K562 (cell line): Measurements from ENCODE around the gene LRRTM1. TPM values are rescaled to one million over a fixed set of nuclear protein-coding genes. Genes with fewer than 3 reads are reported as not detected.

Experiments
- CEBPG ChIP-seq, 3 experiments: fragments of 200-800 bp in 1 of 3; sonication (Bioruptor generic) in 1 of 3; sonication (generic) in 1 of 3; formaldehyde crosslinking in 1 of 3; IDR thresholded peaks in 2 of 3; conservative IDR thresholded peaks in 1 of 3; 2 replicates each; pipeline versions ENCODE4 v1.6.1 to v1.8.0; 2016 to 2022; ENCODE audit warnings: missing compliant biosample characterization in 2 of 3, missing genetic modification characterization in 2 of 3, mild to moderate bottlenecking in 1 of 3, missing genetic modification reagents in 1 of 3
- COPS2 ChIP-seq: fragments of 450-650 bp; conservative IDR thresholded peaks from 2 replicates; pipeline ENCODE4 v1.6.1; 2016; ENCODE audit warnings: mild to moderate bottlenecking, moderate library complexity
- ESRRA ChIP-seq: fragments of 450-650 bp; IDR thresholded peaks from 2 replicates; pipeline ENCODE4 v1.6.1; 2014; ENCODE audit warnings: low read depth, mild to moderate bottlenecking, moderate library complexity, borderline replicate concordance
- EWSR1 ChIP-seq: fragments of 450-650 bp; IDR thresholded peaks from 2 replicates; pipeline ENCODE4 v1.6.1; 2018; ENCODE audit warnings: borderline replicate concordance, mild to moderate bottlenecking, low read depth, moderate library complexity; ENCODE audit not compliant: partially characterized antibody
- JUN ChIP-seq, 2 experiments: sonication (generic) in 1 of 2; formaldehyde crosslinking in 1 of 2; IDR thresholded peaks; 2 replicates each; pipeline versions ENCODE4 v1.6.1 to v1.8.0; 2012 to 2022; ENCODE audit warnings: borderline replicate concordance in 2 of 2, mild to moderate bottlenecking in 2 of 2, improper control_type of control experiment in 1 of 2, low read depth in 1 of 2, low read length in 1 of 2, missing genetic modification reagents in 1 of 2
- MEIS2 ChIP-seq: fragments of 450-650 bp; IDR thresholded peaks from 2 replicates; pipeline ENCODE4 v1.6.1; 2014; ENCODE audit warnings: mild to moderate bottlenecking; ENCODE audit not compliant: partially characterized antibody
- NCOR1 ChIP-seq: fragments of 450-650 bp; IDR thresholded peaks from 2 replicates; pipeline ENCODE4 v1.6.1; 2016; ENCODE audit warnings: mild to moderate bottlenecking, moderate library complexity
- NFE2 ChIP-seq: IDR thresholded peaks from 2 replicates; pipeline ENCODE4 v1.6.1; 2014; ENCODE audit warnings: antibody characterized with exemption, low read depth
- NUFIP1 ChIP-seq: fragments of 450-650 bp; IDR thresholded peaks from 2 replicates; pipeline ENCODE4 v1.6.1; 2018; ENCODE audit not compliant: partially characterized antibody
- PYGO2 ChIP-seq: fragments of 450-650 bp; IDR thresholded peaks from 2 replicates; pipeline ENCODE4 v1.6.1; 2016; ENCODE audit warnings: mild to moderate bottlenecking, missing genetic modification characterization, moderate library complexity, missing compliant biosample characterization
- TEAD1 ChIP-seq, 2 experiments: fragments of 450-650 bp in 1 of 2; sonication (generic) in 1 of 2; formaldehyde crosslinking; IDR thresholded peaks; 2 replicates each; pipeline versions ENCODE4 v1.4.0 to v1.8.0; 2020 to 2022; ENCODE audit warnings: mild to moderate bottlenecking in 2 of 2, missing genetic modification reagents in 1 of 2
- U2AF2 ChIP-seq: fragments of 200-400 bp; formaldehyde crosslinking; optimal IDR thresholded peaks from 2 replicates; pipeline ENCODE3; 2017; ENCODE audit warnings: low read depth, mild to moderate bottlenecking, low read length
- ZNF134 ChIP-seq: fragments of 250-450 bp; sonication (Bioruptor Pico); conservative IDR thresholded peaks from 2 replicates; pipeline ENCODE4 v1.4.0; 2020
- ZNF384 ChIP-seq: IDR thresholded peaks from 2 replicates; pipeline ENCODE4 v1.6.1; 2012; ENCODE audit warnings: low read depth, low read length, improper control_type of control experiment
- ZNF76 ChIP-seq: fragments of 250-450 bp; sonication (Bioruptor Pico); IDR thresholded peaks from 2 replicates; pipeline ENCODE4 v1.4.0; 2020; ENCODE audit warnings: mild to moderate bottlenecking, moderate library complexity, borderline replicate concordance
- polyA plus RNA-seq, 8 experiments: library from polyadenylated mRNA; depleted of rRNA in 4 of 8; stranded (reverse) in 5 of 8; unstranded in 3 of 8; fragments of >200 nt; fragmentation: Nextera tagmentation in 2 of 8; fragmentation: Illumina TruSeq in 1 of 8; extraction: Ambion mirVana in 2 of 8; extraction: Trizol in 1 of 8; gene quantifications; 2 replicates each; pipeline versions ENCODE4 v1.2.1 to v1.2.3, GENCODE V29; 2011 to 2014; ENCODE audit warnings: inconsistent platforms in 1 of 8, missing spikeins in 1 of 8
- total RNA-seq, 7 experiments: library from RNA; depleted of rRNA in 6 of 7; stranded (reverse); fragments of >200 nt in 6 of 7; fragmentation: Illumina TruSeq in 2 of 7; extraction: Trizol in 2 of 7; gene quantifications; 2 replicates each; pipeline versions ENCODE4 v1.2.1 to v1.2.3, GENCODE V29; 2011 to 2021; ENCODE audit warnings: low replicate concordance in 1 of 7
- TF ChIP-seq, protein P1 (sequence below), 2 experiments: IDR thresholded peaks in 1 of 2; conservative IDR thresholded peaks in 1 of 2; 2 replicates each; pipeline ENCODE4 v1.6.1; 2016; ENCODE audit warnings: low read depth in 2 of 2, mild to moderate bottlenecking in 1 of 2, missing compliant biosample characterization in 1 of 2, missing genetic modification characterization in 1 of 2, moderate library complexity in 1 of 2
- TF ChIP-seq, protein P2 (sequence below): fragments of 250-450 bp; sonication (Bioruptor Pico); IDR thresholded peaks from 2 replicates; pipeline ENCODE4 v1.5.0; 2021
- TF ChIP-seq, protein P3 (sequence below): sonication (generic); formaldehyde crosslinking; IDR thresholded peaks from 2 replicates; pipeline ENCODE4 v1.8.0; 2022; ENCODE audit warnings: mild to moderate bottlenecking, missing genetic modification reagents, borderline replicate concordance

The LRRTM1 gene
- total and polyA plus RNA-seq, 9 of the 15 experiments (the other 6 are each of a cell fraction or from before 2014, with no cell fraction given) = 0.07 to 0.33 (median 0.11) TPM; not detected in 6

DNA sequence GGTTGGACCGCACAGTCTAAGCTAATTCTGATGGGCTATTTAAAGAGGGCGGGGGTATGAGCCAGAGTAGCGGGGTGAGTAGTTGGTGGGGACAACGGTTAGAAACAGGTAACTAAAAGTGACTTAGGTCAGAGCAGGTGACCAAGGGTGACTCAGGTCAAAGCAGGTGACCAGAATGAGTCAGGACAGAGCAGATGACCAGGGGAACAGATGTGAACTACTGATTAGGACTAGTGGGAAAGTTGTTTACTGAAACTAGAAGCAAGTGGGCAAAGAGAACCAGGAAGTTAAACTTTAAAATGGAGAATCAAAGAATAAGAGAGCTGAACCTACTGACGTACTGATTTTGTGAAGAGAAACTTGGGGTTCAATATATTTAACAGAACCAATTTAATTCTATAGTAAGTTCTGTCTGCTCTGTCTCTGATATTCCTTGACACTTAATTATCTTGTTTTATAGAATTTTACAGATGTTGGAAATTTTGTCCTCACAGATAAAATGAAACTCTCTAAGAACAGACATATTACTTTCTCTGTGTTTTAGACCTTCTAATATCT, 7.8 kb upstream of the LRRTM1 start (continued):
- TF ChIP-seq, protein P1, sequence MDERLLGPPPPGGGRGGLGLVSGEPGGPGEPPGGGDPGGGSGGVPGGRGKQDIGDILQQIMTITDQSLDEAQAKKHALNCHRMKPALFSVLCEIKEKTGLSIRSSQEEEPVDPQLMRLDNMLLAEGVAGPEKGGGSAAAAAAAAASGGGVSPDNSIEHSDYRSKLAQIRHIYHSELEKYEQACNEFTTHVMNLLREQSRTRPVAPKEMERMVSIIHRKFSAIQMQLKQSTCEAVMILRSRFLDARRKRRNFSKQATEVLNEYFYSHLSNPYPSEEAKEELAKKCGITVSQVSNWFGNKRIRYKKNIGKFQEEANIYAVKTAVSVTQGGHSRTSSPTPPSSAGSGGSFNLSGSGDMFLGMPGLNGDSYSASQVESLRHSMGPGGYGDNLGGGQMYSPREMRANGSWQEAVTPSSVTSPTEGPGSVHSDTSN (CRISPR knock-in tag; IDR thresholded peaks at IDR 0.05; ENCODE audit: low read depth) = no peak
- TF ChIP-seq, protein P1 (tag; conservative IDR thresholded peaks at IDR 0.05; ENCODE audit: low read depth) = no peak
- TF ChIP-seq COPS2 (no peak), ZNF384 (no peak), U2AF2 (no peak), ZNF134 (CRISPR knock-in tag) (no peak), TEAD1 (CRISPR knock-in tag; IDR thresholded peaks at IDR 0.05) (no peak), CEBPG (CRISPR knock-in tag; IDR thresholded peaks at IDR 0.05) (no peak), CEBPG (tag; conservative IDR thresholded peaks at IDR 0.05 in 1 of 2, IDR thresholded peaks at IDR 0.05 in 1 of 2) (no peak), NCOR1 (peak; percentile 58), EWSR1 (no peak), ZNF76 (CRISPR knock-in tag) (no peak), PYGO2 (tag) (no peak), JUN (IDR thresholded peaks at IDR 0.05; ENCODE audit: borderline replicate concordance, low read depth, low read length) (peak; percentile 81), JUN (CRISPR knock-in tag; IDR thresholded peaks at IDR 0.05; ENCODE audit: borderline replicate concordance) (no peak), MEIS2 (no peak), NUFIP1 (no peak), ESRRA (peak; percentile 47), NFE2 (peak; percentile 71)
- TF ChIP-seq, protein P2, sequence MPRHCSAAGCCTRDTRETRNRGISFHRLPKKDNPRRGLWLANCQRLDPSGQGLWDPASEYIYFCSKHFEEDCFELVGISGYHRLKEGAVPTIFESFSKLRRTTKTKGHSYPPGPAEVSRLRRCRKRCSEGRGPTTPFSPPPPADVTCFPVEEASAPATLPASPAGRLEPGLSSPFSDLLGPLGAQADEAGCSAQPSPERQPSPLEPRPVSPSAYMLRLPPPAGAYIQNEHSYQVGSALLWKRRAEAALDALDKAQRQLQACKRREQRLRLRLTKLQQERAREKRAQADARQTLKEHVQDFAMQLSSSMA (CRISPR knock-in tag) = no peak
- TF ChIP-seq, protein P3, sequence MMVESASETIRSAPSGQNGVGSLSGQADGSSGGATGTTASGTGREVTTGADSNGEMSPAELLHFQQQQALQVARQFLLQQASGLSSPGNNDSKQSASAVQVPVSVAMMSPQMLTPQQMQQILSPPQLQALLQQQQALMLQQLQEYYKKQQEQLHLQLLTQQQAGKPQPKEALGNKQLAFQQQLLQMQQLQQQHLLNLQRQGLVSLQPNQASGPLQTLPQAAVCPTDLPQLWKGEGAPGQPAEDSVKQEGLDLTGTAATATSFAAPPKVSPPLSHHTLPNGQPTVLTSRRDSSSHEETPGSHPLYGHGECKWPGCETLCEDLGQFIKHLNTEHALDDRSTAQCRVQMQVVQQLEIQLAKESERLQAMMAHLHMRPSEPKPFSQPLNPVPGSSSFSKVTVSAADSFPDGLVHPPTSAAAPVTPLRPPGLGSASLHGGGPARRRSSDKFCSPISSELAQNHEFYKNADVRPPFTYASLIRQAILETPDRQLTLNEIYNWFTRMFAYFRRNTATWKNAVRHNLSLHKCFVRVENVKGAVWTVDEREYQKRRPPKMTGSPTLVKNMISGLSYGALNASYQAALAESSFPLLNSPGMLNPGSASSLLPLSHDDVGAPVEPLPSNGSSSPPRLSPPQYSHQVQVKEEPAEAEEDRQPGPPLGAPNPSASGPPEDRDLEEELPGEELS = no peak
